Panc1 (cell line): Measurements from ENCODE around the gene SOX9.

Experiments used
- CTCF ChIP-seq: fragments of 450-650 bp; IDR thresholded peaks from 2 replicates; pipeline ENCODE4 v1.5.1; 2017; ENCODE audit warnings: mild to moderate bottlenecking
- POLR2AphosphoS5 ChIP-seq: IDR thresholded peaks from 2 replicates; pipeline ENCODE4 v1.6.1; 2012; ENCODE audit warnings: mild to moderate bottlenecking, low read depth, low read length, moderate library complexity
- REST ChIP-seq, 2 experiments: IDR thresholded peaks; 2 replicates each; pipeline ENCODE4 v1.6.1; 2011 to 2012; ENCODE audit warnings: low read depth in 2 of 2, control low read depth in 1 of 2, low read length in 1 of 2, mild to moderate bottlenecking in 1 of 2, moderate library complexity in 1 of 2; ENCODE audit not compliant: insufficient read depth in 1 of 2
- SIN3A ChIP-seq: IDR thresholded peaks from 2 replicates; pipeline ENCODE4 v1.6.1; 2012; ENCODE audit warnings: low read depth, mild to moderate bottlenecking, low read length, moderate library complexity, borderline replicate concordance; ENCODE audit not compliant: insufficient read depth
- TCF7L2 ChIP-seq: IDR thresholded peaks from 2 replicates; pipeline ENCODE4 v1.6.1; 2011; ENCODE audit warnings: mild to moderate bottlenecking, low read depth, low read length, inconsistent platforms

- TF ChIP-seq CTCF (no peak), SIN3A (no peak), TCF7L2 (no peak), POLR2AphosphoS5 (no peak), REST (IDR thresholded peaks at IDR 0.05; ENCODE audit: insufficient read depth in 1 of 2, low read depth in 2 of 2, low read length in 1 of 2) (no peak)
Observed at GRCh38 chr17:72152387-72152929, 31.6 kb downstream of the SOX9 start.
